HG02884 (cell line): ENCODE results near the gene L2HGDH.
A peak's percentile ranks its signal among the peaks of the same experiment; 100 is the strongest.

Source experiments
- ATAC-seq: cut with Tn5 transposase; IDR thresholded peaks from one replicate; pipeline ENCODE4 v1.9.1; 2021; ENCODE audit warnings: mild to moderate bottlenecking, moderate library complexity; ENCODE audit not compliant: unreplicated experiment

L2HGDH gene

GRCh38 chr14:50231475-50232275 is 80.4 kb downstream of the L2HGDH start, which contains the start of gene SOS2:
Gene SOS2, minus strand, starts transcription at chr14:50231578. Its CDS starts 295 bp downstream, at chr14:50231283.
- ATAC-seq, result peak; percentile 76

GRCh38 chr14:50230701-50231474 is 81.1 kb downstream of the L2HGDH start:
- ATAC-seq, result peak; percentile 30

- no peak for ATAC-seq
Measured at GRCh38 chr14:50230401-50230700, 81.7 kb downstream of the L2HGDH start.

- no peak for ATAC-seq
Measured at GRCh38 chr14:50229681-50230080, 82.3 kb downstream of the L2HGDH start.

- ATAC-seq, result no peak
Measured at GRCh38 chr14:50228313-50228712, 83.7 kb downstream of the L2HGDH start.

GRCh38 chr14:50225974-50226297 is 86.1 kb downstream of the L2HGDH start:
- ATAC-seq, result no peak

- ATAC-seq, result no peak
Measured at GRCh38 chr14:50225067-50225973, 86.7 kb downstream of the L2HGDH start.

GRCh38 chr14:50222055-50222613 is 89.9 kb downstream of the L2HGDH start:
- no peak for ATAC-seq

- no peak for ATAC-seq
Measured at GRCh38 chr14:50218501-50218900, 93.5 kb downstream of the L2HGDH start.

- no peak for ATAC-seq
Measured at GRCh38 chr14:50215416-50215815, 96.6 kb downstream of the L2HGDH start.

GRCh38 chr14:50213795-50214194 is 98.2 kb downstream of the L2HGDH start:
- no peak for ATAC-seq

- ATAC-seq, result no peak
Measured at GRCh38 chr14:50212726-50213125, 99.3 kb downstream of the L2HGDH start.

- no peak for ATAC-seq
Measured at GRCh38 chr14:50210074-50210473, 102.0 kb downstream of the L2HGDH start.

GRCh38 chr14:50198499-50198898 is 113.5 kb downstream of the L2HGDH start:
- no peak for ATAC-seq

GRCh38 chr14:50191499-50191898 is 120.5 kb downstream of the L2HGDH start:
- ATAC-seq, result no peak
